GM21526 (cell line): ENCODE results near the gene AFG1L.
"Not testable (repeated sequence)": the region's sequence is repeated elsewhere in the genome, so short reads cannot be mapped to it uniquely, and the experiment has no call there.

Experiments used
- ATAC-seq: cut with Tn5 transposase; IDR thresholded peaks from one replicate; pipeline ENCODE4 v1.9.1; 2021; ENCODE audit warnings: moderate library complexity; ENCODE audit not compliant: unreplicated experiment, low FRiP score

The AFG1L gene

DNA sequence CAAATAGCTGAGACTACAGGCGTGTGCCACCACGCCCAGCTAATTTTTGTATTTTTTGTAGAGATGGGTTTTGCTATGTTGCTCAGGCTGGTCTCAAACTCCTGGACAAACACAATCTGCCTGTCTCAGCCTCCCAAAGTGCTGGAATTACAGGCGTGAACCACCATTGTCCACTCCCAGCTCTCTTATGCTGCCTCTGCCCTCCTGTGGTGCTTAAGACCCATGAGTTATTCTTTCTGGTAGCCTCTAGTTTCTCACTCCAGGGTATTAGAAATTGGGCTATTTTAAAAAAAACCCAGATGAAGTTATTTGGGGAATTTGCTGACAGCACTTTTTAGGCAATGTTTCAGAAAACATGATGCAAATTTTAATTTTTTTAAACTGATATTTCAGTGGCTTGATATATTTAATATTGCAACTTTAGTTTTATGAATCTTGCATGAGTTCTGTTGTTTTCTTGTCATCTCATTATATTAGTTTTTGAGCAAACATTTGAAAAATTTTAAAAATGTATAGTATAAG, 151.8 kb downstream of the AFG1L start:
- no peak for ATAC-seq

DNA sequence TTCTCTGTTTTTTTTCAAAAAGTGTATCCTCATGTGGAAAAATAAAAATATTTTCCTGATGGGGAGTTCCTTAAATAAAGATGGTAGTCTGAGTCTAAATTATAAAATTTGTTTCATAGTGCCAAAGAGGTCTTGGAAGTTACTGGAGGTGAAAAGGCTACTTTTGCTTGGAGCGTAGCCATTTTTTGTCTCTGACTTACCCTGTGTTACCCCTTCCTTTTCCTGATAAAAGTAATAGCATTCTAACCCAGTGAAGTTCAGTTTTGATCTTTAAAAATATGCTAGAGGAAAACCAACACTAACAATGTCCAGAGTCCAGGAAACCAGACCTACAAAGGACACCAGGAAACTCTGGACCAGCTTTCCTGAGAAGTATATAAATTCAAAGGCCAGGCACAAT, 153.6 kb downstream of the AFG1L start:
- no peak for ATAC-seq

DNA sequence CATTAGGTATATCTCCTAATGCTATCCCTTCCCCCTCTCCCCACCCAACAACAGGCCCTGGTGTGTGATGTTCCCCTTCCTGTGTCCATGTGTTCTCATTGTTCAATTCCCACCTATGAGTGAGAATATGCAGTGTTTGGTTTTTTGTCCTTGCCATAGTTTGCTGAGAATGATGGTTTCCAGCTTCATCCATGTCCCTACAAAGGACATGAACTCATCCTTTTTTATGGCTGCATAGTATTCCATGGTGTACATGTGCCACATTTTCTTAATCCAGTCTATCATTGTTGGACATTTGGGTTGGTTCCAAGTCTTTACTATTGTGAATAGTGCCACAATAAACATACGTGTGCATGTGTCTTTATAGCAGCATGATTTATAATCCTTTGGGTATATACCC, 154.9 kb downstream of the AFG1L start:
- ATAC-seq, result not testable (repeated sequence)

DNA sequence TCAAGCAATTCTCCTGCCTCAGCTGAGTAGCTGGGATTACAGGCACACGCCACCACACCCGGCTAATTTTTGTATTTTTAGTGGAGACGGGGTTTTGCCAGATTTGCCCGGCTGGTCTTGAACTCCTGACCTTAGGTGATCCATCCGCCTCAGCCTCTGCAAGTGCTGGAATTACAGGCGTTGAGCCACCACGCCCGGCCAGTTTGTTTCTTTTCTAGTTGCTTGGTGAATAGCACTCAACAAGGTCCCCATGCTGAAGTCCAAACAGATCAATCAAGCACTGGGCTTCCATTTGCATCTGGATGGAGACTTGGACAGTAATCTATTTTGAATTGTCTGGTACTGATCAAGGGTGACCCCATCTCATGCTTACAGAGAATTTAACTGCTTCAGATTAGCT, 157.0 kb downstream of the AFG1L start:
- no peak for ATAC-seq

DNA sequence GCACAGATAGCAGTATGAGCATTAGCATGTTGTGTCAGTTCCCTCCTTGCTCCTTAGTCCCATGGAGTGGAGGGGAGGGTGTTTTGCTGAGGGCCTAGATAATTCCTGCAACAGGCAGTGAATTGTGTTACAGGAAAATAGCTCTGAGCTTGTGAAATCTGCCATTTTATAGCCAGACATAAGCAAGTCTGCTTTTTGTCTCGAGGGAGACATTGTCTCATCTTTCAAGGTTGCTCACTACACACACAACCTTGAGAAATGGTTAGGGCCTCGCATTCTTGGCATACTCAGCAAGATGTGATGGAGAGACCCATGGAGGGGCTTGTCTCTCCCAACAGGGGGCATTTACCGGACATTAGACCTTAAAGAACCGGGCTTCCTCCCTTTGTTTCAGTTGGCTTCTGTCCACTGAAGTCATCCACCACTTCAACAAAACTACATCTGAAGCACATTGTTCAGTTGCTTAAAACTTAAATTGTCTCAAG, 157.9 kb downstream of the AFG1L start:
- ATAC-seq, result no peak

DNA sequence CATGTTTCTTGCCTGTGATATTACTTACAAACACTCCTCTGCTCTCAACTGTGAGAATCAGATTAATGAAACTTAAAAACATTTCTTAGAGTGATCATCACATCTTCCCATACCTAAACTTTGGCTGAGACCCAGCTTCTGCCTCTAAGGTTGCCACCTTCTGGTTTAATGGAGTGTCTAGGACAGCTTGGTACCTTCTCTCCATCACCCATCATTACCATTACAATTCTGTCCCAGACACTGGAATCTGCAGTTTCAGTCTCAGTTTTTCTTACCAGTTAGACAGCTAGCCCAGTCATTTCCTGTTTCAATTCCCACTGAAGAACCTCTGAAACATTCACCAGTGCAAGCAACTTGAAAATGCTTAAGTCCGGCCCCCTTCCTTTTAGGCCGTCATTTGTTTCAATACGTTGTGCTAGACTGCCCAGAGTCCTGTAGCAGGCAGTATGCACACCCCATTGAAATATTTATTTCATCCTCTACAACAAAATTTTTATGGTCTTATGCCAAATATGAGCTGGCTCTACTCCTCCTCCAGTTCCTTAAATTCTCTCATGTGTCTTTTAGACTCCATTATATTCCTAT, 158.8 kb downstream of the AFG1L start:
- no peak for ATAC-seq

DNA sequence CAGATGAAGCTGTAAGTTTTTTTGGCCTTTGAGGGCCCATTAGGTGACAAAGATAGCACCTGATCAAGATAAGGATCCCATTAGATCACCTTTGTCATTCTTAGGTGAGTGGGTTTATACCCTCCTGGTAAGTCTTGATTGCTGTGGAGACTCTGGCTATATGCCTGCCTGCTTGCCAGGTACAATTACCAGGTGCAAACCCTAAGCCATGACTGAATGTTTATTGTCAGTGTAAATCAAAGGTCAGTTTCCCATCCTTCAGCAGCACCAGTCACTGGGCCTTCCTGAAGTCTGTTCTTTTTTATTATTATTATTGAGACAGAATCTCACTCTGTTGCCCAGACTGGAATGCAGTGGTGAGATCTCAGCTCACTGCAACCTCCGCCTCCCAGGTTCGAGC, 159.5 kb downstream of the AFG1L start:
- ATAC-seq, result no peak

DNA sequence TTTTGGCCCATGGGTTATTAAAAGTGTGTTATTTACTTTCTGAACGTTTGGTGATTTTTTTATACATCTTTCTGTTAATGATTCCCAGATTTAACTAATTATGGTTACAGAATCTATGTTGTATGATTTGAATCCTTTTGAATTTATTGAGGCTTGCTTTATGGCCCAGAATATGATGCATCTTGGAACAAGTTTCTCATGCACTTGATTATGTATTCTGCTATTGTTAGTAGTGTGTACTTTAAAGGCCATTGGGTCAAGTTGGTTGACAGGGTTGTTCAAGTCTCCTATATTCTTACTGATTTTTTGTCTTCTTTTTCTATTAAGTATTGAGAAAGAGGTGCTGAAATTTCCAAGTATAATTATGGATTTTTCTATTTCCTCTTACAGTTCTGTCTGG, 160.8 kb downstream of the AFG1L start:
- ATAC-seq, result no peak

DNA sequence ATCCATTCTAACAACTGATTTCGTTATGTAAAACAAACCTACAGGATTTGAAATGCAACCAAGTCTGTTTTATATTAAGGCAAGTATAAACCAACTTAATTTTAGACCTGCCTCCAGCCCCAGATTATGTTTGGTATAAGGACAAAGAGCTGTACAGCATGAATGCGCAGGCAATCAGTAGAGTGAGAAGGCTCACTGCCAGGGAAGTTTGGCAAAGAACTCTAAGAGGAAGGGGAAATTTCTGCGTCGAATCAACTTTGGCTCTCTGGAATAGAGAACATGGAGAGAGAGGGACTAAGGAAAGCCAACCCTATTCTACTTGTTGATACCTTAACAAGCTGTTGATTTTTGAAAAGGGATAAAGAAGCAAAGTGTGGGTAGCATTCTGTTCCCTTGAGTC, 168.9 kb downstream of the AFG1L start:
- ATAC-seq, result no peak

DNA sequence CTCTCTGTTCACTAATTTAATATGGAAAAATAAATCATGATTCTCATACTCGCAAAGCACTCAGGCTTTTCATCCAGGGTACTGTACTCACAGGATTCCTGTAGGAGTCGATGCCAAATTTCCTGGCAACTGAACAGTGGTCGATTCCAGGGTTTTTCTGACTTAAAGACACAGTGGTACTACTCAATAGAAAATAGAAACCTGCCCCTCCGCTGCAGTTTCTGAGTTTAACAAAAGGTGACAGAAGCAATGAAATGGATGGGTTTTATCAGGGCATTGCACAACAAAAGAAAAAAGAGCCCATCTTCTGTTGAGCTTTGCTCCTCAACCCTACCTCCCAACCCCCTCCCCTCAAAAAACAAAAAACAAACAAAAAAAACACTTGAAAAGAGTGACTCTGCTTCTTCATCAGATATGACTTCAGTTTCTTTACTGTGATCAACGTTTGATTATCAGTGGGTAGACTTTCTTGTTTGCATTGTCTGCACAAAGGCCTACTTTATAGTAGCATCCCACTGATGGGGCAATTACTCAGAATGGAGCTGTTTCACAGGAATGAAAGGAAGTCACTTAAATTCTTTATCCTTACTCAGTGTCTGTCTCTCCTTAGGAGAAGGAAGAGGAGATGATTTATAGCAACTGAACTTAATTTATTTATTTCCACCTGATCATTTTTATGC, 169.7 kb downstream of the AFG1L start:
- no peak for ATAC-seq

DNA sequence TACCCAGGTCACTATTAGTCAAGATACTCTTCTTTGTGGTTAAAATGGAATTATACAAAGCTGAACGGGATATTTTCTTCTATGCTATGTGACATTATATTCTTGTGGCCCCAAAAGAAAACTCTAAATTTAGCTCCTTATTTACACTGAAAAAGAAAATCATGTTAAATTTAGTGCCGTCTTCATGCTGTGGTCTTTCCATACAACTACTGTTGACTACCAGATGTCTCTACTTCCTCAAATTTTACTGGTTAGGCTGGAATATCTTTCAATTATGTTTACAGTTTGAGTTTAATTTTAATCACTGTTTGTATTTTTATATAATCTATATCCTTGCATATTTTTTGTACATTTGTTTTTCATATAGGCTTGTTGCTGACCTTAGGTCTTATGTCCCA, 170.2 kb downstream of the AFG1L start:
- ATAC-seq, result no peak

DNA sequence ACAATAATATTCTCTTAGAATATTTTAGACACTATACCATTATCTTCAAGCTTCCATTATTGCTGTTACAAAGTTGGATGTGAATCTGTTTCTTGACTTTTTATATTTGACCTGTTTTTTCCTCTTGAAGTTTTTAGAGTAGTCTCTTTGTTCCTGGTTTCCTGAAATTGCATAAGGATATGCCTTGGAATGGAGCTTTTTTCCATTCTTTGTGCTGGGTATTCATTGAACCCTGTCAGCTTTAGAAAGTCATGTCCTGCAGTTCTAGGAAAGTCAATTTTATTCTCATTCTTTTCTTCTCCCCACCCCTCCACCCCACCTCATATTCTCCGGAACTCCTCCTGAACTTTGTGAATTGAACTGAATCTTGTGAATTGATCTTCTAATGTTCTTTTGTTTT, 173.5 kb downstream of the AFG1L start:
- ATAC-seq, result no peak

DNA sequence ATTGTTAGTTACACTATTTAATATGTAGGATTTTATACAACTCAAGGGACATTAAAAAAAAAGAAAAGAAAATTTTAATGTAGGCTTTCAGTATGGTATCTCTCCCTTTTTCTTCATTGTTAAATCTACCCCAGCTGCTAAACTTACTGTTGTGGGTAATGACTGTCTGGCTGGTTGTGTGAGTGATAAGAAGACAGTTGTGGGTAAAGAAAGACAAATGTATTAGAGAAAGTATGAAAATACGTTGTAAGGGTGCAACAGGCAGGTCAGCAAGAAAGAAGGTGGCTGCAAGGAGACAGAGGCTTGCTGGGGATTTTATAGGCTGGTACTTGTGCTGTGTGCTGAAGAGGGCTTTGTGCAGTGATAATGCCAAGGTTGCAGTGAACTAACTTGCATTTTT, 174.5 kb downstream of the AFG1L start:
- no peak for ATAC-seq

DNA sequence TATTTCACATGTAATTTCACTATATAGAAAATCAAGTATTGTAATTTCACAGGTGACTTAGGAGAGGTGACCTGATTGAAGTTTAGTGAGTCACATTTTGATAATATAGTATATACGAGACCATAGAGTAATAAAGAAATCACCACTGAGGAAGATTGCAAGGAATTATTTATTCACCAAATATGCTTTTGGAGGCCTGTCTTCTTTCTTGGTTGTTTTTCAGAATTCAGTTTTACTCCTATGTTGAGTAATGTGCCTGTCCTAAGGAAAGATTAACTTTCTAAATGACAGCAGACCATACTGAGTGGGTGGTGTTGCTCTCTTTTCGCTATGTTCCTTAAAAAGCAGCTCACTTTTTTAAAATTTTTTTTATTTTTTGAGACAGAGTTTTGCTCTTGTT, 178.3 kb downstream of the AFG1L start:
- ATAC-seq, result no peak

DNA sequence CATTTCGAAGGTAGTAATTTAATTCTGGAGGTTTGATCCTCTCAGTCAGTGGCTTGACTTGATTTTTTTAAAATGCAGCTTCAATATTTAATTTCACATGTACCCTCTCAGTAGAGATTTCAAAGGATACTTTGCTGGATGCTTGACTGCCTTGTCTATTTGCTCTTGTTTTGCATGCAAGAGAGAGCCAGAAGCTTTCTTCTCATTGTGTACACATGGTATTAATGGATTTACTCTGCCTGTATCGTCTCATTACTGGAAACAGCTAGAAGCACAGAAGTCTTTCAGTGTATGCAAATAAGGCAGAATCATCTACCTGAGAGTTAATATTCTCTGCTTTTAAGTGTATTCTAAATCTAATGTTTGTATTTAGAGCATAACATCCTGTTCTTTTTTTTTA, 181.5 kb downstream of the AFG1L start:
- ATAC-seq, result no peak

DNA sequence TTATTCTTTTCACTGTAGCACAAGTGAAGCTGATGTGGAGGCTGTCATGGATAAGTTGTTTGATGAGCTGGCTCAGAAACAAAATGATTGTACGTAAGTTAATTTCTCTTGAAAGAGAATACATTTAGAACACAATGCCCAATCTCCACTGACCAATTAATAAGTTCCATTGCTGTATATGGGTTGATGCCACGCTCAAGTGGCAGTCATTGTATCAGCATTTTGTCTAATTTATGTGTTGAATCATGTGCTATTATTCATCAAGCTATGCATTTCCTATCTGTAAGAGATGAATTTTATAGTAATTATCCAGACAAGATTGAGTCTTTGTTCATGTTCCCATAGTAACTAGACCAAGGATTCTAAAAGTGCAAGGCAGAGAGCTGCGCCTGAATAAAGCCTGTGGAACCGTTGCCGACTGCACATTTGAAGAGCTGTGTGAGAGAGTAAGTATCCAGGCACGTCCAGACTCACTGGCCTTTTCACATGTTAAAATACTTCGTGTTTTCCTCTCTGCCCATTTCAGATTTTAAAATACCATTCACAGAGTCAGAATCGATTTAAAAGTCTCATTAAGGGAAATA, 182.1 kb downstream of the AFG1L start:
- ATAC-seq, result no peak

DNA sequence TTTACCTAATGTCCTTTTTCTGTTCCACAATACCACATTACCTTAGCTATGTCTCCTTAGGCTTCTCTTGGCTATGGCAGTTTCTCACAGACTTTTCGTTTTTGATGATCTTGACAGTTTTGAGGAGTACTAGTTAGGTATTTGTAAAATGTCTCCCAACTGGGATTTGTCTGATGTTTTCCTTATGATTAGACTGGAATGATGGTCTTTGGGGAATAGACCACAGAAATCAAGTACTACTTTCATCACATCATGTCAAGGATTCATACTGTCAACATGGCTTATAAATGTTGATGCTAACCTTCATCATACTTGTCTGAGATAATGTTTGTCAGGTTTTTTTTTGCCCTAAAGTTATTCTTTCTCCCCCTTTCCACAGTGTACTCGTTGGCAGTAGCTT, 187.7 kb downstream of the AFG1L start:
- ATAC-seq, result no peak

DNA sequence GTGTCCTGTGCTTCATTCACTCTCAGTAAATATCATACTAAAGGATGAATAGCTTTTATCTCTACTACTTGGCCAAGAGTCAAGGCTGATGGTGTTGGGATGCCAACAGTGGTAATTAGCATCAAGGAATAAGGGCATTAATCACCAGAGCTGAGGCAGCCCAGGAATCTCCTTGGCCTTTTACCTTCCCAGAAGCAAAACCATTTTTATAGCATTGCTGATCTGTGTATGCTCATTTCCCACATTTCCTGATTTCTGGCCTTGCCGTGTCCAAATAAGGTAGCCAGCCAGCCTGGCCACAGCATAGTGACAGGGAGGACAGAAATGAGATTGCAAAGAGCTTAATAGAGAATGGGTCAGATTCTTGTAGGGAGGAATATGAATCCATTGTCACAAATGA, 189.2 kb downstream of the AFG1L start:
- ATAC-seq, result no peak

DNA sequence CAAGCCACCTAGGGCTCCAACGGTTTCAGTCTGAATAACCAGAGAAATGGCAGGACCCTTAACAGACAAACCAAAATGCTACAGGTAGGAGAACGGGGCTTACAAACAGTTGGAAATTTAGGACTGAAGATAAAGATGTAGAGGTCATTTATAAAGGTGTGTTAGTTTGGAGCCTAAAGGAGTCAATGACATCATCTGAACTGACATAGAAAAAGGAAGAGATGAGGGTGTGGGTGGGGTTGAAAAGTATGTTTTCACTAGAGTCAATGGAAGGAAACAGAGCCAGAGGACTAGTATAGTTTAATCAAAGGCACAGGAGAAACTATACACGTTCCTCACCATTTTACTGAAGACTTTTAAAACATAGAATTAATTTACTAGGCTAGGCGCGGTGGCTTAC, 194.8 kb downstream of the AFG1L start:
- ATAC-seq, result no peak

DNA sequence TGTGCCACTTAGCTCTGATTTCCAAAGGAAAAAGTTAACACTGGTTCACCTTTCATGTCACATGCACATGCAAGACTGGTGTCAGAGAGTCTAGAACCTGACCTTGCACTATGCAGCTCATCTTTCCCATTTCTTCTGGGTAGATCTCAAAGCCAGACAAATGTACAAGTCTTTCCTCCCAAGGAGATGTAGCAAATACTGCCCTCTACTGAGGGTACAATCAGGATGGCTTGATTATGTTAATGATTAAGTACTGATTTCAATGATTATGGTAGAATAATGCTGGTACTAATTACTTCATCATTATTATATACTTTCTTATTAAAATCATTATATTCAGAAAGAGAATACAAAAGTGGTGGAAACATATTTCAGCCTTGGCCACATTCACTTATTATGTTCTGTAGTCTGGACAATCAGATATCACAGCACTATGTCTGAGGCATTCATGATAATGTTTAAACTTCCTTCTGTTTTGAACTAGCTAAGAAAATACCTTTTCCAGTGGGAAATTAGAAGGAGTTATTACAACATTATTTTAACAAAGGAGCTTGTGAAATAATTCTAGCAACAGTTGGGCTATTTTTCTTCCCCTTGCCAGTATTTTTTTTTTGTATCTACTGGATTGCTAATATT, 197.4 kb downstream of the AFG1L start:
- ATAC-seq, result no peak

DNA sequence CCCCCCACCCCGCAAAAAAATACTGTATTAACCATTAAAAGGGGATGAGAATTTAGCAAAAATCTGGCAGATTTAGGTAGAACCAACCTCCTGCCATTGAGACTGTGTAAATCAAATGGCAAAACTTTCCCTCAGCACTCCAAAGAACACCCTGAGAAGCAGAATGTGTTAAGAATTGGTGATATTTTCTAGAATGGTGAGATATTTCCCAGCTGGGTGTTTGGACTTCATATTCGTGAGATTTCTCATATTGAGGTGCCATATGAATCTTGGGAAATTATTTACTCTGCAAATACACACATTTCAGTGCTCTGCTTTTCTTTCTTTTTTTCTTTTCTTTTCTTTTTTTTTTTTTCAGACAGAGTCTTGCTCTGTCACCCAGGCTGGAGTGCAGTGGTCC, 199.6 kb downstream of the AFG1L start:
- ATAC-seq, result no peak

DNA sequence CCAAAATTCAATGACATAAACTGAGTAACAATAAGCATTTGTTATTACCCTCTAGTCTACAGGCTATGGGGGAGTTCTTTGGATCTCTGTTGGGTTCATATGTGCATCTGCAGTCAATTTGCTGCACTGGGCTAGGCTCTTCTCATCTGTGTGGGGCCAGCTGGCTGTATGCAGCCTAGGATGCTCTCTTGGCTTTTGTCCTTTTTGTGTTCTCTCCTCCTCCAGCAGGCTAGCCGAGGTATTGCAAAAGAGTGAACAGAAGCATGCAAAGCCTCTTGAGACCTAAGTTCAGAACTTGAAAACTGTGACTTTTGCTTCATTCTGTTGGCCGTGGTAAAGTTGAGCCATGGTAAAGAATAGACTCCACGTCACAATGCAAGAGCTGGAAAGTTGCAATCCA, 203.0 kb downstream of the AFG1L start:
- ATAC-seq, result no peak
